ENCODE measurements around the gene RO60.
"Not testable (repeated sequence)": the region's sequence is repeated elsewhere in the genome, so short reads cannot be mapped to it uniquely, and the experiment has no call there.

RO60 gene

DNA sequence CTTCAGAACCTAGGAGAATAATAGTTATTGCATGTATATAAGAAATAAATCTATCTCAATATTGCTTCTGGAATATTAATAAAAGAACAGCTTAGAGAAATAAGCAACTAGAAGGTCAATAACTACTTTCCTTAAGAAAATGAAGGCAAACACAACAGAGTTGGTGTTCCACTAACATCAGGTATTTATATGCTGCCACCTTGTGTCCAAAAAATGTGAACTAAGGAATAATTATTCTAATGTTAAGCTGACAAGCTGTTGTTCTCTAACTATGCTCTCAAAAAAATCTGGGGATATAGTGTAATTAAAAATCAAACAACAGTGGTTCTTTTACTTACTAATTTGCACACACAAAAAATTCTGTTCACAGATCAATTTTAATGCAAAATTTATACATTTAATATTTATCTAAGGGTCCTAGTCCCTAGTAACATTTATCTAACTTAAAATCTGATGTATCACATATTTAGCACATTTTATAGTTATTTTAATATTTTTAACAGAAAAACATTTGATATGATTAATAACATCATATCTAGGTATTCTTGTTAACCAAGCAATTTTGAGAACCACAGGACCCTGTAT, 39.9 kb upstream of the RO60 start:
- DNase-seq (ENCODE audit: extremely low read depth, low read depth) = peak; percentile 31
- H3K4me3 ChIP-seq (replicated peaks; ENCODE audit: low read depth, low read length) = no peak overlapping the region
- TF ChIP-seq, protein P1, sequence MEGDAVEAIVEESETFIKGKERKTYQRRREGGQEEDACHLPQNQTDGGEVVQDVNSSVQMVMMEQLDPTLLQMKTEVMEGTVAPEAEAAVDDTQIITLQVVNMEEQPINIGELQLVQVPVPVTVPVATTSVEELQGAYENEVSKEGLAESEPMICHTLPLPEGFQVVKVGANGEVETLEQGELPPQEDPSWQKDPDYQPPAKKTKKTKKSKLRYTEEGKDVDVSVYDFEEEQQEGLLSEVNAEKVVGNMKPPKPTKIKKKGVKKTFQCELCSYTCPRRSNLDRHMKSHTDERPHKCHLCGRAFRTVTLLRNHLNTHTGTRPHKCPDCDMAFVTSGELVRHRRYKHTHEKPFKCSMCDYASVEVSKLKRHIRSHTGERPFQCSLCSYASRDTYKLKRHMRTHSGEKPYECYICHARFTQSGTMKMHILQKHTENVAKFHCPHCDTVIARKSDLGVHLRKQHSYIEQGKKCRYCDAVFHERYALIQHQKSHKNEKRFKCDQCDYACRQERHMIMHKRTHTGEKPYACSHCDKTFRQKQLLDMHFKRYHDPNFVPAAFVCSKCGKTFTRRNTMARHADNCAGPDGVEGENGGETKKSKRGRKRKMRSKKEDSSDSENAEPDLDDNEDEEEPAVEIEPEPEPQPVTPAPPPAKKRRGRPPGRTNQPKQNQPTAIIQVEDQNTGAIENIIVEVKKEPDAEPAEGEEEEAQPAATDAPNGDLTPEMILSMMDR (IDR thresholded peaks at IDR 0.05; ENCODE audit: low read depth, low read length, missing control alignments) = no peak

DNA sequence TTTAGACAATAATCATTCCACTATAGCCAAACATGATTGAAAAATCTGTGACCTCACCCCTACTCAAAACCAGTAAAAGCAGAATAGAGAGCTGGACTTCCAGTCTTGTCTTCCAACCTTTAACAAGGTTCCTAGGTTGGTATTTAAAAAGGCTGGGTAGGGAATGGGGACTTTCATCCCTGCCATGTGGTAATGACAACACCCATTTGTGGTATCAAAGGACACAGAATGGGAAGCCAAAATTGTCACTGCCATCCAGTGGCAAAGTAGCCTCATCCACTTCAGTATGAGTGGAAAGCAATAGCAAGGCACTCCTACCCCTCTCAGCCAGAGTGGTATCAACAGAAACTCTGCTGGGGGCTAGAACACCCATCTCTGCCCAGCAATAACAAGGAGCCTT, 34.2 kb upstream of the RO60 start:
- TF ChIP-seq, protein P1 (IDR thresholded peaks at IDR 0.05; ENCODE audit: low read depth, low read length, missing control alignments) = no peak
- no peak for DNase-seq (ENCODE audit: extremely low read depth, low read depth)
- H3K4me3 ChIP-seq (replicated peaks; ENCODE audit: low read depth, low read length) = no peak overlapping the region

DNA sequence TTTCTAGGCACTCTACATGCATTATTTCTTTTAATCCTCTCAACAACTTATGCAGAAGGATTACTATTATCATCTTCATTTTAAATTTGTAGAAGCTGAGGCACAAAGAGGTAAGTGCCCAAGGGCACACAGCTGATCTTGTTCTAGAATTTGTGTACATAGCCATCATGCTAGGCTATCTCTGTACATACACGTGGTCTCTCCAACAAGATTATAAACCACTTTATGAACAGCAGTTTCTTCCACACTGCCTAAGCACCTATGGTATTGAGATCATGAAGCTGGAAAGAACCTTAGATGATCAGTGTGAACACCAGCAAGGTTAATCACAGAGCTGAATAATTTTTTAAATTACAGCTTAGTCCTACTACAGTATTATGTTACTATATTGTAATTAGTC, 29.1 kb upstream of the RO60 start:
- TF ChIP-seq, protein P1 (IDR thresholded peaks at IDR 0.05; ENCODE audit: low read depth, low read length, missing control alignments) = no peak
- no peak for DNase-seq (ENCODE audit: extremely low read depth, low read depth)

DNA sequence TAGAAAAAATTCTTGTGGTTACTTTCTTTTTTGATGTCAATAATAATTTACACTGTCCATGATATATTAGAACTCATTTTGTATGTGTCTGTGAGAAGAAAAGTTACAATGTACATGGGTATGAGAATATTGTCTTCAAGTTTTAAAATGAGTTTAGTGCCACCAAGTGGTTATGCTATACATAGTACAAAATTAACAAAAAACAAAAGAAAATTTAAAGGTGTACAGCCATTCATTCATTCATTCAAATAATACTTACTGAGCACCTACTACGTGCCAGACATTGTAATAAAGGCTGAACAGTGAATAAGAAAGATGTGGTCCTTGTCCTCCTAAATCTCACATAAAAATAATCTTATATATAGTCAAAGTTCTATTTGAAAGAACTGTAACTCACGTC, 28.0 kb upstream of the RO60 start:
- no peak overlapping the region for H3K4me3 ChIP-seq (replicated peaks; ENCODE audit: low read depth, low read length)
- TF ChIP-seq, protein P1 (IDR thresholded peaks at IDR 0.05; ENCODE audit: low read depth, low read length, missing control alignments) = no peak
- DNase-seq (ENCODE audit: extremely low read depth, low read depth) = no peak

More for the DNA sequence above, 29.1 kb upstream of the RO60 start:
- H3K4me3 ChIP-seq (replicated peaks; ENCODE audit: low read depth, low read length) = no peak overlapping the region

DNA sequence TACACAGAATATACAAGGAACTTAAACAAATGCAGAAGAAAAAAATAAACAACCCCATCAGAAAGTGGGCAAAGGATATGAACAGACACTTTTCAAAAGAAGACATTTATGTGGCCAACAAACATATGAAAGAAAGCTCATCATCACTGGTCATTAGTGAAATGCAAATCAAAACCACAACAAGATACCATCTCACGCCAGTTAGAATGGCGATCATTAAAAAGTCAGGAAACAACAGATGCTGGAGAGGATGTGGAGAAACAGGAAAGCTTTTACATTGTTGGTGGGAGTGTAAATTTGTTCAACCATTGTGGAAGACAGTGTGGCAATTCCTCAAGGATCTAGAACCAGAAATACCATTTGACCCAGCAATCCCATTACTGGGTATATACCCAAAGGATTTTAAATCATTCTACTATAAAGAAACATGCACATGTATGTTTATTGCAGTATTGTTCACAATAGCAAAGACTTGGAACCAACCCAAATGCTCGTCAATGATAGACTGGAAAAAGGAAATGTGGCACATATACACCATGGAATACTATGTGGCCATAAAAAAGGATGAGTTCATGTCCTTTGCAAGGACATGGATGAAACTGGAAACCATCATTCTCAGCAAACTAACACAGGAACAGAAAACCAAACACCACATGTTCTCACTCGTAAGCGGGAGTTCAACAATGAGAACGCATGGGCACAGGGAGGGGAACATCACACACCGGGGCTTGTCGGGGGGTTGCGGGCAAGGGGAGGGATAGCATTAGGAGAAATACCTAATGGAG, 26.6 kb upstream of the RO60 start:
- DNase-seq (ENCODE audit: extremely low read depth, low read depth); H3K4me3 ChIP-seq (replicated peaks; ENCODE audit: low read depth, low read length): not testable (repeated sequence)

DNA sequence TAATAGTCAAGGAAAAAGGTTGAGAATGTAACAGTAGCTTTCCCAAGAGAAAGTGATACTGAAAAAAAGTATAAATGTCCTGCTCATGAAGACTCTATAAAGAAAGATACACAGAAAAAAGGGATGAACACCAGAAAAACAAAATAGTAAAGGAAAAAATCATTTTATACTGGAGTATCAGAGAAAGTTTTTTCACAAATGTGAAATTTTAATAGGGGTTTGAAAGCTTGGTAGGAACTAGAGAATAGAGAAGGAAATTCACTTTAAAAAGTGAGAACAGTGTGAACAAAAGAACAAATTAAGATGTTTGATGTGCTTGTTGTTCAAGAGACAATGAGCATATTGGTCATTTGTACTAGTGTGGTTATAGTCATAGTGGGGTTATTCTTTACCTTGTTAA, 25.8 kb upstream of the RO60 start:
- TF ChIP-seq, protein P1 (IDR thresholded peaks at IDR 0.05; ENCODE audit: low read depth, low read length, missing control alignments) = no peak
- H3K4me3 ChIP-seq (replicated peaks; ENCODE audit: low read depth, low read length) = no peak overlapping the region
- DNase-seq (ENCODE audit: extremely low read depth, low read depth) = no peak

DNA sequence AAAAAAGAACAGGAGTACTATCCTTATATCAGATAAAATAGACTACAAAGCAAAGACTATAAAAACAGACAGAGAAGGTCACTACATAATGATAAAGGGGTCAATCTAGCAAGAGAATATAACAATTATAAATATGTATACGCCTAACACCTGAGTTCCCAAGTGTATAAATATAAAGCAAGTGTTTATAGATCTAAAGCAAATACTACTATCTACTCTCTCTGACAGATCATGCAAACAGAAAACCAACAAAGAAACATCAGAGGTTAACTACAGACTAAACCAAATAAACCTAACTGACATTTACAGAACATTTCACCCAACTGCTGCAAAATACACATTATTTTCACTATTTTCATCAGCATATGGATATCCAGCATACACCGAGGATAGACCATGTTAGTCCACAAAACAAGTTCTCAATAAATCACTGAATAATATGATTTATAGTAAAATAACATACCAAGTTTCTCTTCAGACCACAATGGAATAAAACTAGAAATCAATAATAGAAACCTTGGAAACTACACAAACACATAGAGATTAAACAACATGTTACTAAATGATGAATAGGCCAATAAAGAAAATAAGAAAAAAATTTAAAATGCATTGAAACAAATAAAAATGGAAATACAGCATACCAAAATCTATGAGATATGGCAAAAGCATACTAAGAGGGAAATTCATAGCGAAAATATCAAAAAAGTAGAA, 22.9 kb upstream of the RO60 start:
- H3K4me3 ChIP-seq (replicated peaks; ENCODE audit: low read depth, low read length) = no peak overlapping the region
- TF ChIP-seq, protein P1 (IDR thresholded peaks at IDR 0.05; ENCODE audit: low read depth, low read length, missing control alignments) = no peak
- DNase-seq (ENCODE audit: extremely low read depth, low read depth) = no peak

Data from HFF-Myc (cell line).